GM12874 (cell line): ENCODE data around the gene SETD7.

Experiments used
- TF ChIP-seq, protein P1 (sequence below): IDR thresholded peaks from 2 replicates; pipeline ENCODE4 v1.5.1; 2011; ENCODE audit warnings: low read depth, mild to moderate bottlenecking, control low read depth, low read length, moderate library complexity; ENCODE audit not compliant: insufficient read depth

The SETD7 gene

DNA sequence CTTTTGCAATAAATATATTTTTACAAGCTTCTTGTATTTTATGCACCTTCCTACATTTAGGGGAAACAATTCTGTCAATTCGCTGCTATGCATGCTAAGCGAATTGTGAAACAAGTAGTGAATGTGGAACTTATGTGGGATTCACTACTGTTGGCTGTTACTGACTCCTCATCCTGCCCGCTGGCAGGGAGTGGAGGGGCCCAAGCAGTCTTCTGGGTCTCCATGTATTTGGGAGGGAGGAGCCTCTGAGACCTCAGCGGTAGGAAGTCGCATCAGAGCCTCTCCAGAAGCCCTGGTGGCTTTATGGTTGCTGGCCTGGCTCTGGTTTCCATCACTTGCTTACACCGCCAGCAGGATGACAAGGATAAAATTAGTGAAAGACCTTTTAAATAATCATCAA lies 3.7 kb upstream of the SETD7 start:
- TF ChIP-seq, protein P1, sequence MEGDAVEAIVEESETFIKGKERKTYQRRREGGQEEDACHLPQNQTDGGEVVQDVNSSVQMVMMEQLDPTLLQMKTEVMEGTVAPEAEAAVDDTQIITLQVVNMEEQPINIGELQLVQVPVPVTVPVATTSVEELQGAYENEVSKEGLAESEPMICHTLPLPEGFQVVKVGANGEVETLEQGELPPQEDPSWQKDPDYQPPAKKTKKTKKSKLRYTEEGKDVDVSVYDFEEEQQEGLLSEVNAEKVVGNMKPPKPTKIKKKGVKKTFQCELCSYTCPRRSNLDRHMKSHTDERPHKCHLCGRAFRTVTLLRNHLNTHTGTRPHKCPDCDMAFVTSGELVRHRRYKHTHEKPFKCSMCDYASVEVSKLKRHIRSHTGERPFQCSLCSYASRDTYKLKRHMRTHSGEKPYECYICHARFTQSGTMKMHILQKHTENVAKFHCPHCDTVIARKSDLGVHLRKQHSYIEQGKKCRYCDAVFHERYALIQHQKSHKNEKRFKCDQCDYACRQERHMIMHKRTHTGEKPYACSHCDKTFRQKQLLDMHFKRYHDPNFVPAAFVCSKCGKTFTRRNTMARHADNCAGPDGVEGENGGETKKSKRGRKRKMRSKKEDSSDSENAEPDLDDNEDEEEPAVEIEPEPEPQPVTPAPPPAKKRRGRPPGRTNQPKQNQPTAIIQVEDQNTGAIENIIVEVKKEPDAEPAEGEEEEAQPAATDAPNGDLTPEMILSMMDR: no peak

DNA sequence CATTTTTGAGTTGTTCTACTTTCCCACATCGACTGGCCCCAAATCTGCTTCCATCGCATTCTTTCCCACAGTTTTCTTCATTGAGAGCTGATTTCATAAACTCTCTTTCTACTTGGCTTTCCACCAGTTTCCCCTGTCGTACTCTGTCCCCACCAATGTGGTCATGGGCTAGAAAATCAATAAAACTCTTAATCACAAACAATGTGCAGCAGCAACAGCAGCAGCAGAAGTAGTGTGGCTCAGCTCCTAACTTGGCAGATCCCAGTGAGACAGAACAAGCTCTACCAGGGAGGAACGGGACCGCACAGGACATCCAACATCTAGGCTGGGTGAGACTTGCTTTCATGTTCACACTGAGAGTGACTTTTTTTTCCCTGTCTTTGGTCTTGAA lies 3.1 kb upstream of the SETD7 start:
- TF ChIP-seq, protein P1: no peak

DNA sequence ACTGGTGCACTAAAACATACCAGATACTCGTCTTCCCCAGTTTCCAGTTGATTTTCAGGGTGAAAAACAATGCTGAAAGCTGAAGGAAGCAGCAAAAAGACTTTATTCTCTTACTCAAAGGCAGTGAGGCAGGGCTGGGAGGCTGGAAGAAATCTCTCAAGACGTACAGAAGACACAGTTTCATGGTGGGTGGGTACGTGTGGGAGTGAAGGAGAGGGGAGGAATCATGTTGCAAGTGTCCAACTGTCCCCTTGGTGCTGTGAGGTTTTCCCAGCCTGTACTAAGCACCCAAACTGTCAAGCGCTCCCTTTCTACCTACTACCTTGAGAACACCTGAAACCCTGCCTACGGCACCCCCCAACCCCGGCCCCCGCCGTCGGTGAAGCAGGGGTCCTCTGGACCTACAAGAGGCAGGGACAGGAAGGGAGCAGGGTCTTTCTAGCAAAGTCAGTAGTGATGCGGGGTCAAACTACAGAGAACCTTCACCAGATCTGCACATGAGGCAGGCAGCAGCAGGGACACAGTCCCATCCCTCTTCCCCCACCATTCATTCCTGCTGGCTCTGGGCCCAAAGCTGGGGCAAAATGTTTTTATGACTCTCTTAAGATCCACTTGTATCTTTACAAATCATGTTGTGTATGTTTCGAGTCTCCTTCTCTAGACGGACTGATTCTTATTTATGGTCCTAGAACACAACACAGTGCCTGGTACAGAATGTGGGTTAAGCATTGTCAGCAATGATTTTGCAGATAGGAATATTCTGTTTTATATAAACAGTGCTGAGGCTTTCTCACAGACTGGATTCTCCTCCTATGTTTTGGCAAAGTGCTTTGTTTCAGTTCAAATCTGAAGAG lies 2.4 kb upstream of the SETD7 start:
- TF ChIP-seq, protein P1: no peak

DNA sequence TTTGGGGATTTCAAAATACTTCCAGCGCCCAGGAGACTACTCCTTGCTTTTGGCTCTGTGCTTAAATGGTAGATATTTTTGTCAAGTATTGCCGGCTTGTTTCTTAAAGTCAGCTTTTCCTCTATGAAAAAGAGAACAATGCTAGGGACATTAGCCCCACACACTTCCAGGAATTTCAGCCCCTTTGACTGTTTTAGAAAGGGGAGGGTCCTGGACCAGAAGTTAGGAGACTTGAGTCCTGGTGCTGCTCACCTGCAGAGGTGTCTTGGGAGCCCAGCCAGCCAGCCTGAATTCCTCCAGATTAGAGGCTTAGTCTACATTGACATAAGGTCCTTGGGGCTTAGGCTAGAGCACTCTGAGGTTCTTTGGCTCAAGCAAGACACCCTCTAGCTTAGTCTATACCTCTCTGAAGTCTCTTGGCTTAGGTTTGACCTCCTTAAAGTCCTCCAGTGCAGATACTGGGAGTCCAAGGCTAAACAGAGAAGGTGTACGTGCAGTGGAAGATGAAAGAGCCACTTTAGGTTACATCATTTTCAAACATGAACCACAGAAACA lies 1.6 kb upstream of the SETD7 start:
- TF ChIP-seq, protein P1: no peak

DNA sequence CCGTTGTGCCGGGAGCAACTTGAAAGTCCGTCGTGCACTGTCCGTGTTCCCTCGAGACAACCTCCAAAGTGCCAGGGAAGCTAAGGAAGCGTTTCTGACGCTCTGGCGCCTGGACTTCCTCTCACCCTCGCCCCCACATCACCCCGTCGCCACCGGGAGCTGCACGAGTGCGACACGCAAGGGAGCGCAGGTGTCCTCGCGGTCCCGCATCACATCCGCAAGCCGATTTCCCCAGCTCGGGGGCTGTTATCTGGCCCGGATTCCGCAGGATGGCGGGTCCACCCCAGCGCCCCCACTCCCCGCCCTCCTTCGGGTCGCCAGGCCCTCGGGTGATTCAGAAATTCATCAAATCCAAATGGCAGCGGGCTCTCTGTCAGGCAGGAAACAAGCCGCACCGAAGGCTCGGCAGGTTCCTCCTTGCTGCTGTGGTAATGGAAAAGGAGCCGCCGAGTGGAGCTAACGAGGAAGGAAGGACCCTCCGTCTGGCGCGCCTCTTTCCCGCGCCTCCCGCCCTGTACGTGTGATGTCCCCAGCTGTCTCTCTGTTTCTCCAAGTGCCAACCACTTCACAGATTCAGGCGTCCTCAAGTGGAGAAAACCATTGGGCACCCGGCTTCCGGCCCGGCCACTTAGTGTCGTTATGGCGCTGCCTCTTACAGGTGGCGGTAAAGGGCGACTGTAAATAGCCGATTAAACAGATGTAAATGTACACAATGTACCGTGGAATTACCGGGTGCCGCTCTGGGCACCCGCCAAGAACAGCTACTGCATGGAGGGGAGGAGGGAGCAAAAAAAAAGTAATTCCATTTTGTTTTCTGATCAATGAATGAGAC lies 921 bp upstream of the SETD7 start:
- TF ChIP-seq, protein P1: no peak

DNA sequence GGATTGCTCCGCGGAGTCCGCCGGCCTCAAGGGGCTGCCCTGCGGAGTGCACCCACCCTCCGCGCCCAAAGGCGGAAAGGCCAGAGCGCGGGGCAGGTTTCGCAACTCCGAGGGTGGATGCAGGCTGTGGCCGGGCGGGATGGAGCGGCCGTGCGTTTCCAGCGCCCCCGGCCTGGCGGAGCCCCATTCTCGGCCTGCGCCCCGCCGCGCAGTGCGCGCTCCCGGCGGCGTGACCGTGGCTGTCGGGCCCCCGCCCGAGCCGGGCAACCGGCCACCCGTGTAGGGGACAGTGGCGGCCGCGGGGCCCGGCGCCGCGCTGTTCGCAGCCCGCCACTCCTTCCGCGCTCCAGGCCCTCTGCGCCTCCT lies 331 bp downstream of the SETD7 start:
- TF ChIP-seq, protein P1: no peak

DNA sequence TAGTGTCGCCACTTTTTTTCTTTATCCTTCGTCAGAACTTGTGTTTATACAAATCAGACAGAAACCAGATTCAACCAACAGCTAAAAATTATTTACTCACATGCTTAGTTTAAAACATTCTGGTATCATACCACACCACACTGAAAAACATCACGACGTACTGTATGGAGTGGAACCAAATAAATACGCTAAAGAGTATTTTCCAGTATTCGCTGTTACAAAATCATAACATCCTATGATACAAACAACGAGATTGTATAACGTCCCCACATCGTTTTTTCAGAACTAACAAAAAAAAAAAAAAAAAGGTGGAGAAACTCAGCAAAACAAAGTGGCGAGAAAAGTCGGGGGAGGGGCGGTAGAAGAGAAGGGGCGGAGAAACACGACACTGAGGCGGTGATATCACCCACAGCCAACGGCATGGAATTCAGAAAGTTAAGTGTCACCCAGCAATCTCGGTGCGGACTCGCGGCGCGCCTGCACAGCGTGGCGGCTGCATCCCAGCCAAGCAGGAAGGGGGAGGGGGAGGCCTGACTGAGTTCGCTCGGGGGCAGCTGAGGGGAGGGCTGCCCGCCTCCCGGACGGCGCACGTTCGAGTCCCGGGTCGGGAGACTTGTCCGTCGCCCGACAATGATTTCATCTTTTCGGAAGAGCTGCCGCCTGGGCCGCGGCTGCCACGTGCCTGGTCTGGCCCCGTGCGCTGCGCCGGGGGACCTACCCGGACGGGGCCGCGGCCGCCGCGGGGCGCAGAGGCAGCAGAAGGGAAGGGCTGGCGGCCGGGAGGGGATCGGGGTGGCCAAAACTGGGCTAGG lies 920 bp downstream of the SETD7 start:
- TF ChIP-seq, protein P1: no peak
